Stimulated activated effector memory CD8-positive, alpha-beta T cell treated with anti-CD3 and anti-CD28 coated beads, Interleukin-12 subunit alpha, Interleukin-12 subunit beta, amount 100 ng/mL, for 72 hours (primary cell): ENCODE measurements around the gene SLC13A2.

Source experiments
- ATAC-seq: fragments of 150-1000 bp; cut with Tn5 transposase; 2 replicates; pipeline ENCODE4 v1.10.0; 2021
- DNase-seq, 2 donors: peaks; one replicate each; pipeline ENCODE4 v3.0.0; 2021 to 2022; ENCODE audit warnings: low spot score in 2 of 2
- H3K27ac Mint-ChIP-seq: one replicate; pipeline ENCODE4 v1.8.0; 2022; ENCODE audit warnings: mild to moderate bottlenecking, mixed read lengths
- H3K36me3 Mint-ChIP-seq: one replicate; pipeline ENCODE4 v1.8.0; 2022; ENCODE audit warnings: mild to moderate bottlenecking, mixed read lengths
- H3K4me1 Mint-ChIP-seq: one replicate; pipeline ENCODE4 v1.8.0; 2022; ENCODE audit warnings: mixed read lengths
- H3K4me3 Mint-ChIP-seq: one replicate; pipeline ENCODE4 v1.8.0; 2022; ENCODE audit warnings: mild to moderate bottlenecking, mixed read lengths
- H3K9me3 Mint-ChIP-seq: one replicate; pipeline ENCODE4 v1.8.0; 2022; ENCODE audit warnings: mixed read lengths

SLC13A2 gene

DNA sequence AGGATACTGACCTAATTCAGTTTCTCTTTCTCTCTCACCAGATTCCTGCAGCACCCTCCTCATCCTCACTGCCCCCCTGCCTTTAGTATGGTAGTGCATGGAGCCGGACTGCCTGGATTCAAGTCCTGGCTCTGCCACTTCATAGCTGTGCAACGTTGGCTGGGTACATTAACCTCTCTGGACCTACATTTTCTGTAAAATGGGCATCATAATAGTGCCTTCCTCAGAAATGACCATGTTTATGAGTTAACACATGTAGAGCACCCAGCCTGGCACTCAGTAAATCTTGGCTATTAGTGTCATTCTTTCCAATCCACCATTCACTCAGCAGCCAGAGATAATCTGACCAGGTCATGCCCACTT is 71.7 kb downstream of the SLC13A2 start:
- DNase-seq (no peak), ATAC-seq (no peak)
- Mint-ChIP-seq H3K9me3 (no peaks in the 10 kb centered on the region), H3K27ac (no peak overlapping the region), H3K4me3 (no peak overlapping the region), H3K36me3 (peaks cover 13% of the 10 kb centered on the region), H3K4me1 (peaks cover 28% of the 10 kb centered on the region)

DNA sequence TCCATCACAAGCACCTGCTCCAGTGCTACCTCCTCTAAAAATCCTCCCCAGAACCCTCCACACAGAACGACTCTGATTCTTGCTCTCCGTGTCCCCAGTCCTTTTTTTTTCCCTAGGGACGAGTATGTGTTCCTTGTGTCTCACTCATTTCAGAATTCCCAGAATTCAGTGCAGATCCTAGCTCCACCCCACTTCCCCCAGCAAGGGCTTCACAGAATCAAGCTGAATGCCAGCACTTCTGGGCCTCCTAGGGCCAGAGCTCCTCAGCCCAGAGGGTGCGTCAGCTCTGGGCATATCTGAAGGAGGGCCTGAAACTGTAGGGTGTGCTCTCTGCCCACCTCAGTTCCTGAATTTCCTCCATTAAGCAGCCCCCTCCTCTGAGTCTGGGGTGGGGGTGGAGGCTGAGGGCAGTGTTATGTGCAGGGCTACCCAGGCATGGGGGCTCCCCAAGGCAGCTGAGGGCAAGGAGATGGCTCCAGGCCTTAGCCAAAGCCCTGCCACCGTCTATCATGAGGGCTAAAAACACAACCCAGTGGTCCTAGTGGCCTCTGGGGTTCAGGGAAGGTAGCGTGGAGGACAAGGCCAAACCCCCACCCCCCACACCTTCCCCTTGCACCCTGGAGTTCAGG is 72.5 kb downstream of the SLC13A2 start:
- ATAC-seq (no peak), DNase-seq (no peak)
- no peaks in the 10 kb centered on the region for H3K9me3 Mint-ChIP-seq
- no peak overlapping the region for H3K27ac Mint-ChIP-seq
- H3K4me1 Mint-ChIP-seq = peaks cover 36% of the 10 kb centered on the region
- no peak overlapping the region for H3K4me3 Mint-ChIP-seq
- peaks cover 13% of the 10 kb centered on the region for H3K36me3 Mint-ChIP-seq

DNA sequence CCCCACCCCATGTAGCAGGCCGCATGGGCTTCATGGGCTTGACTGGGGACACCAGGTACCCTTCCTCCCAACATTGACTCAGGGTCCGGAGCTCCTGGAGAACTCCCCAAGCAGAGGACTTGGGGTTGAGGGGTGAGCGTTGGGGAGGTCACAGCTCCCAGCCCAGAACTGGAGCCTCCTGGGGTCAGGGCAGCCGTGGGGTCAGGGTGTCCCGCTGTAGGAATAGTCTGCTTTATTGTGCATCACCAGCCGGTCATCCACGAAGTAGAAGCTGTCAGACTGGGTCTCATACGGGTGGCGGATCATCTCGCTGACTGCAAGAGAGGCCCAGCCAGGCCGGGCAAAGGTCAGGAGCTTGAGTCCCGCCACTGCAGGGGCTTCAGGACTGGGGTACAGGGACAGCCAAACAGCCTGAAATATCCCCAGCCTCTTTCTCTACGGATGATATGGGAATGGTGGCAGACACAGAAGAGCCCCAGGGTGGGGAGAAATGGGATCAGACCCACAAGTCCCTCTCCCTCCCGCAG is 73.7 kb downstream of the SLC13A2 start:
- ATAC-seq = no peak
- no peak for DNase-seq
- H3K9me3 Mint-ChIP-seq = no peaks in the 10 kb centered on the region
- H3K27ac Mint-ChIP-seq = peak overlapping the region; percentile 86
- peak overlapping the region; percentile 98 for H3K4me3 Mint-ChIP-seq
- H3K36me3 Mint-ChIP-seq = peaks cover 19% of the 10 kb centered on the region
- peaks cover 49% of the 10 kb centered on the region for H3K4me1 Mint-ChIP-seq
